ENCODE results near the gene PAX5.

Gene PAX5

GRCh38 chr9:36858805-36859375 lies 175.2 kb downstream of the PAX5 start:
- DNase-seq (ENCODE audit: low read depth in 2 of 2): no peak

DNA sequence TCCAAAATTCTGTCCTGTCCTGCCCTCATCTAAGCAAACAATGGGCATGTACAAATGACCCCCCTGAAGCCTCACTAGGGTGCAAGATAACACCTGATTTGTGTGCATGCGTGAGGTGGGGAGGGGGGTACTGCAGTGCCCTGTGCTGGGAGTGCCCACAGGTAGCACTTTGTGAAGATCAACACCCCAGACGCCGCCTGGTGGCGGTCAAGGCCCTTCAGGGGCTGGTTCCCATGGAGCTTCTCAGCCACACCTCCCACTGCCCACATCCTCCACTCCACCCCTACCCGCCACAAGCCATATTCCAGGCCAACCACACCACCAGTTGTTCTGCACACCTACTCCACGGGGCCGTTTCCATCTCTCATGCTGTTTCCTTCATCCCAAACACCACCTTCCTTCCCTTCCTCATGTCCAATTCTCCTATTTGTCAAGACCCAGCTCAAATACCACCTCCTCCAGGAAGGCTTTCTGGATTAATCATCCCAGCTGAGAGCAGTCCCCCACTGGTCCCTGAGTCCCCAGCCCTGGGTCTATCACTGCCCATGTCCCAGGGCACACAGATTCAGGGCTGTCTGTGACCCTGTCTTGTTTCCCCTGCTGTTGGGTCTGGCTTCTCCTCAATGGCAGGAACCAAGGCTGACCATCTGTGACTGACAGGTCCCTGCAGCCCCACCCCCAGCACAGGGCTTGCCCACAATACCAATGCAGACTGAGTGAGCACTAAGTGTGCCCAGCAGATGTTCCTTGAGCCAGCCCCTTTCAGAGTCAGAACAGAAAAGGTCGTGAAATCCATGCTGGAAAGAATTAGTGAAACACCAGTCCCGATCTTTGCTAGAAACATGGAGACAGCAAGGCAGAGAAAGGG lies 178.4 kb downstream of the PAX5 start:
- peak in 1 of 2 experiments; percentile 22 for DNase-seq (ENCODE audit: low read depth in 2 of 2)

GRCh38 chr9:36854751-36855150 lies 179.3 kb downstream of the PAX5 start:
- DNase-seq (ENCODE audit: low read depth in 2 of 2): no peak

- DNase-seq (ENCODE audit: low read depth in 2 of 2): no peak
Measured at GRCh38 chr9:36854034-36854433, 180.0 kb downstream of the PAX5 start.

- DNase-seq (ENCODE audit: low read depth in 2 of 2): no peak
Measured at GRCh38 chr9:36853233-36853632, 180.8 kb downstream of the PAX5 start.

DNA sequence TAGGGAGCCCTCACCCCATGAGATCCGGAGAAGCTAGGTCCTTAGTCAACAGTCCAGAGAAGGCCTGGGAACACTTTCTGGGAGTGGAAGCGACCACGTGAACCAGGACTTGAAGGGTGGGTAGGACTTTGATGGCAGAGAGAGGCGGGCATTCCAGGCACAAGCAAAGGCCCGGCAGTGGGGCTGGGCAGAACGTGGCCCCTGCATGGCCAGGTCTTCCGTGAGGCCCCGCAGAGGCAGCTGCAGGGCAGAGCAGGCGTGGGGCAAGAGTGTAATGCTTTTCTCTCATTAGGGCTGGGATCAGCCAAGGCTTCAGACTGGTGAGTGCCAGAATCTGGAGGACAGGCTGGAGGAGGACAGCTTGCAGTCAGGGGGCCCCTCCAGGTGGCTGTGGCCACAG lies 184.1 kb downstream of the PAX5 start:
- DNase-seq (ENCODE audit: low read depth in 2 of 2): no peak

DNA sequence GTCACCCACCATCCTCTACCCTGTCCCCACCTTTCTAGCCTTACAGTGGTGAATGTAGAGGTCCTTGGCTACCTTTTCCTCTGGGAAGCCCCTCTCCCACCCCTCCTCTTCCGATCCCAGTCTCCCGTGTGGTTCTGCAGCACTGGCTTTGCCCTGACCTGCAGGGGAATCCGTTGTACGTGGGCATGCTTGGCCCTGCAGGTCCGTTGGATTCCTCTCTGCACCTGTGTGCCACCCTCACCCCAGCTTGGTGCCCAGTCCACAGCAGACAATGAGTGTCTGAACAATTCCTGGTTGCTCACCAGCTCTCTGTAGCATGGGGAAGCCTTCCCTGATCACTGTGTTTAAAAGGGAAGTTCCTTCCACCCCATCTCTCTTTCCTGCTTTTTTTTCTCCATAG lies 185.1 kb downstream of the PAX5 start:
- DNase-seq (ENCODE audit: low read depth in 2 of 2): no peak

- no peak for DNase-seq (ENCODE audit: low read depth in 2 of 2)
Measured at GRCh38 chr9:36847781-36848673, 186.0 kb downstream of the PAX5 start.

DNA sequence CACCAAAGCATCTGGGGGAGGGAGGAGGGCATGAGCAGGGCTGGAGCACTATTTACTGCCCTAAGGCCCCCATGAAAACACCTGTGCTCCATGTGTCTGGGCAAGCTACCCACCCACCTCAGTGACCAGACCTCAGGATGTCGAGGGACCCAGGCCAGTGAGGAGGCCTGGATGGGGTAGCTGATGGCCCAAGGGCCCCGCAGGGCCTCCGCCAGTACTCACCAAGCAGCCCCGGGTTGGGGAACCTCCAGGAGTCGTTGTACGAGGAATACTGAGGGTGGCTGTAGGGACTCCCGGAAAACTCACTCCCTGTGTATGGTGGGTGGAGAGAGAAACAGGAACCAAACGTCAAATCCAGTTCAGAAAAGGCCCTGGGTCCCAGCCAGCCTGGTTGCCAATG lies 187.4 kb downstream of the PAX5 start:
- no peak for DNase-seq (ENCODE audit: low read depth in 2 of 2)

GRCh38 chr9:36845844-36846243 lies 188.2 kb downstream of the PAX5 start:
- no peak for DNase-seq (ENCODE audit: low read depth in 2 of 2)

GRCh38 chr9:36844961-36845360 lies 189.1 kb downstream of the PAX5 start:
- DNase-seq (ENCODE audit: low read depth in 2 of 2): no peak

DNA sequence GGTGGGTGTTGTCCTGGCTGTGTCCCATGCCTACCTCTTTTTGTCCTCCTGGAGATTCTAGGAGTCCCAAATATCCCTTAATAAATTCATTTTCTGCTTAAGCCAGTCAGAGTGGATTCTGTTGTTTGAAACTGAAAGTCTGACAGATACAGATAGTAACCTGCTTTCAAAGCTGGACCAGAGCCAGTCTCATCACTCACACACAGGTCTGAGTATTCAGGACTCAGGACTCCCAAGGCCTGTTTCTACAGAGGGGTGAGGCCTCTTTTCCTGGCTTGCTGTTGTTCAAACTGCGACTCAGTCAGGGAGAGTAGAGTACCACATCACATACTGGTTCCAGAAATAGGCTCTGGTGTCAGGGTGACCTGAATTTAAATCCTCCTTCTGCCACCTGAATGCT lies 190.1 kb downstream of the PAX5 start:
- DNase-seq (ENCODE audit: low read depth in 2 of 2): no peak

- DNase-seq (ENCODE audit: low read depth in 2 of 2): no peak
Measured at GRCh38 chr9:36842560-36843530, 191.2 kb downstream of the PAX5 start.

DNA sequence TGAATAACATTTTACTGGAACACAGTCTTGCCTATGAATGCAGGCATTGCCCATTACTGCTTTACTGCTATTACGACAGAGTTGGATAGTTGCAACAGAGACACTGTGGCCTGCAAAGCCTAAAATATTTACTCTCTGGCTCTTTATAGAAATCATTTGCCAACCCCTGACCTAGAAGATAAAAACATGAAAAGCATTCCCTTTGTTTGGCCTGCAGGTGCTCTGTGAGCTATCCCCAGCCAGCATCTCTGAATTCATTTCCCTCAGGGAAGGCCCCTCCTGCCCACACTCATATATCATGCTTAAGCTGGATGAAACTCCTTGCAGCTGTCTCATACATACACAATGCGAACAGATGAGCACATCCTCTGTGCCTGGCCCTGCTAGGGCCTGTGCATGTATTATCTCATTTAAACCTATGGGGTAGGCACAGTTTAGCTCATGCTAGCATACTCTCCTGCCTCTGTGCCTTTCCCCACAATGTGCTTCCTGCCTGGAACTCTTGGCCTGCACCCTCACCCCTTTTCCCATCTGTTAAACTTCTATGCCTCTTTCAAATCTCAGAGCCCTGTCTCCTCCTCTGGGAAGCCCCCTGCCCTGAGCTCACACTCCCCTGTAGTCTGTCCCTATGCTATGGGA lies 193.1 kb downstream of the PAX5 start:
- DNase-seq (ENCODE audit: low read depth in 2 of 2): no peak

DNA sequence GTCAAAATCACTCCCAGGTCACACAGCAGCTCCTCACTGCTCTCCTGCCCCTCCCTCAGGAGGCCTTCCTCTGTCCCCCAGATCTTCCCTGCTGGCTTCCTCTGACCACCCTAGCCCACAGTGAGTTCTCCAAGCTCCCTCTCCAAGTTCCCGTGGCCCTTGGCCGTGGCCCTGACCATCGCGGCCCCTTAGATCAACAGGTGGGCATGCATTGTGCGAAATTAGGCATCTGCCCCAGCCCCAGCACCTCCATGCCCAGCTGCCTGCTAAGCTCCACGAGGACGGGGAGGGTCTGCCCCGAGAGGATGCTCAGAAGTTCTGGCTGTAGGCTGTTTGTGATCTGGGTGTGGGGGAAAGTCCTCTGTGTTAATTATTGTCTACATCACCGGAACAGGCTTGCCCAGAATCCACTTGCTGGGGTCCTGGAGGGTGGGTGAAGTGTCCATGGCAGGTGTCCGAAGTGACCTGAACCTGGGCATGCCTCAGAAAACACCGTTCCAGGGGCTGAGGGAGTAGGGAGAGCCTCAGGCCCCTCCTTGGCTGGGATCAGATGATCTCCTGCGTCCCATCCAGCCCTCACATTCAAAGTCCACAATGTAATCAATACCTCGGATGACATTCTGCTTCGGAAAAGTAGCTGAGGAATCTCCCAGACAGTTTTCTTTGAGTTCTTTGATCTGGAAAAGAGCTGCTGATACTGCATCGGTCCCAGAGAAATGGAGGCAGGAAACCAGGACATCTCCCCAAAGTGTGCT lies 194.8 kb downstream of the PAX5 start:
- no peak for DNase-seq (ENCODE audit: low read depth in 2 of 2)

DNA sequence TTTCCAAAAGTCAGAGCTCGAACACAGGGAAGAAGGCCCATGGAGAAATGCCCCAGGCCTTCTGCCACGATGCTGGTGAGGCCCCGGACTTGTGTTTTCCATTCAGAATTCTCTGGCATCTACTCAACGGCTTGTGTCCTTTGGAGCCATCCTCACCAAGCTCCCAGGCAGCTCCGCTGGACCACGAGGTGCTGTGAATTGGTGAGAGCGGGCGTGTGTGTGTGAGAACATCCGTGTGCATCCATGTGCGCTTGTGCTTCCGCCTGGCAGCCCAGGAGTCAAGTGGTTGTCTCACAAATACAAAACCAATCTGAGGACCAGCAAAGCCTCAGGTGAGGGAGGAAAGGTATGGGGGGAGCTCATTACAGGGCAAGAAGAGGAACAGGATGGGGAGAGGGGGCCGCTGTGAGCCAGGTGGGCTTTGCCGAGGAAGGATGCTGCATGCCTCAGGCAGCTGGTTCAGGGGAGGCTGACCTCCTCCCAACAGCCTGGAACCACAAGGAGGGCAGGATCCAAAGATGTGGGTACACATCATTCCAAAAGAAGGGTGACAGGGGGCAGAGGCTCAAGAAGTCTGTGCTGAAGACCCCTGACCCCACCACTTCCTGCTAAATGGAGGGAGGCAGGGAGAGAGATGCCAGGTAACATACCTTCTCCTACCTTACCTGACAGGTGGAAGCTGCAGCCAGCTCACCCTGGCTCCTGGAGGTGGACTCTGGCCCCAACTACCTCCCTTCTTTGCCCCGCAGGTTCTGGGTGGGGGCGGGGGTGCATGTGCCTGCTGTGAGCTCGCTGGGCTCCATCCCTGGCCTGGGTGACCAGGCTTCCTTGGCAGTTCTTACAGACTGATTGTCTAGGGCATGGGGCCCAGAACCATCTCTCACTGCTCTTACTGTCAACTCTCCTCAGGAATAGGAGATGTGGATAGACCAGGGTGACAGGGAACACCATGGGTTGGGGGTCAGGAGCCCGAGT lies 196.3 kb downstream of the PAX5 start:
- DNase-seq (ENCODE audit: low read depth in 2 of 2): no peak

GRCh38 chr9:36836486-36836885 lies 197.6 kb downstream of the PAX5 start:
- no peak for DNase-seq (ENCODE audit: low read depth in 2 of 2)

DNA sequence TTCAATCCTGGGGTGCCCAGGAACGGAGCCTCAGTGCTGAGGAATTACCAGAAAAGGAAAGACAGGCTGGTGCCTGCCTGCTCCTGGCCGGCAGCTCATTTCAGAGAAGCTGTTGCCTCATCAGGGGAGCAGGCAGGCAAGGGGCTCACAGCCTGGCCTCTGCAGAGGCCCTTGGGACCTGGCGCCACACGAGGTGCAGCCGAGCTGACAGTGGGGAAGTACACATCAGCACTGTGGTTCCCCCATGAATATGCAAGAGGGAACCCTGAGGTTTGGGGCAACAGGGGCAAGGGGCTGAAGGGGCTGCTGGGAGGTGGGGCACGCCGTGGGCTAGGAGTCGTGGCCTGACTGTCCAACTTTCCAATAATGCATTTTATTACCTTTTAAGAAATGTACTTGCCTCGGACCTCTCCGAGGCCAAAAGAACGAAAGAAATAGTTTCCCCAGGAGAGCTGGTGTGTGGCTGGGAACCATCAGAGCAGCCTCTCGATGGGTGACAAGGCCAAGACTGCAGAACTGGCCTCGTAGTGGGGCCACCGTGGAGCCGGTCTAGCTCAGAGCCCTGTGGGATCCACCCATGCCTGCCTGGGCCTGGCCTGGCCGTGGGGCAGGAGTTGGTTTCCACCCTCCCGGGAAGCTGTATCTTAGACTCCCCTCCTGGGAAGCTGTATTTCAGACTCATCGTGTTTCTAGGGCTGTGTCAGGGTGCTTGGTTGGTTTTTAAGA lies 198.6 kb downstream of the PAX5 start:
- DNase-seq (ENCODE audit: low read depth in 2 of 2): no peak
